Spinal cord (tissue), 10 donors: ENCODE measurements around the gene PITPNC1. TPM values are rescaled to one million over a fixed set of nuclear protein-coding genes. Genes with fewer than 3 reads are reported as not detected.
"Not testable (repeated sequence)": the region's sequence is repeated elsewhere in the genome, so short reads cannot be mapped to it uniquely, and the experiment has no call there.

ENCODE experiments used
- DNase-seq, 6 donors: peaks; one replicate each; pipeline versions ENCODE4 v3.0.0 to v3.0.0-alpha.2; 2013 to 2015; ENCODE audit warnings: low spot score in 6 of 6, low read depth in 4 of 6
- H3K27ac ChIP-seq: one replicate; pipeline ENCODE4 v1.5.1; 2013; ENCODE audit warnings: low read depth, low read length, control low read depth
- H3K27me3 ChIP-seq: one replicate; pipeline ENCODE4 v1.6.1; 2013; ENCODE audit warnings: low read length; ENCODE audit not compliant: control insufficient read depth, insufficient read depth
- H3K36me3 ChIP-seq: one replicate; pipeline ENCODE4 v1.6.1; 2013; ENCODE audit warnings: low read length; ENCODE audit not compliant: control insufficient read depth, insufficient read depth
- H3K4me1 ChIP-seq: one replicate; pipeline ENCODE4 v1.6.1; 2013; ENCODE audit warnings: low read length; ENCODE audit not compliant: control insufficient read depth, insufficient read depth
- H3K4me3 ChIP-seq: one replicate; pipeline ENCODE4 v1.5.1; 2013; ENCODE audit warnings: low read depth, low read length, control low read depth
- H3K9me3 ChIP-seq: one replicate; pipeline ENCODE4 v1.6.1; 2013; ENCODE audit warnings: low read length; ENCODE audit not compliant: control insufficient read depth, insufficient read depth
- WGBS: methylation state at CpG from one replicate; pipeline ENCODE4 v1.1.5; 2013; ENCODE audit warnings: missing lambda C conversion rate; ENCODE audit not compliant: insufficient coverage; 5-methylcytosine and 5-hydroxymethylcytosine counted together
- polyA plus RNA-seq, 2 donors: library from polyadenylated mRNA; unstranded; fragments of 120-200 nt; gene quantifications; one replicate each; pipeline ENCODE4 v1.2.1, GENCODE V29; 2013; ENCODE audit not compliant: insufficient read length in 2 of 2
- total RNA-seq, 2 donors: library from RNA; depleted of rRNA in 1 of 2; stranded (reverse); fragments of 120-200 nt in 1 of 2; fragments of >200 nt in 1 of 2; gene quantifications; one replicate each; pipeline versions ENCODE4 v1.2.3 to v1.2.4, GENCODE V29; 2013 to 2014
- donor health status: healthy.

Gene PITPNC1
- total and polyA plus RNA-seq, 4 donors = 34.5 to 71.1 (median 60.8) TPM

DNA sequence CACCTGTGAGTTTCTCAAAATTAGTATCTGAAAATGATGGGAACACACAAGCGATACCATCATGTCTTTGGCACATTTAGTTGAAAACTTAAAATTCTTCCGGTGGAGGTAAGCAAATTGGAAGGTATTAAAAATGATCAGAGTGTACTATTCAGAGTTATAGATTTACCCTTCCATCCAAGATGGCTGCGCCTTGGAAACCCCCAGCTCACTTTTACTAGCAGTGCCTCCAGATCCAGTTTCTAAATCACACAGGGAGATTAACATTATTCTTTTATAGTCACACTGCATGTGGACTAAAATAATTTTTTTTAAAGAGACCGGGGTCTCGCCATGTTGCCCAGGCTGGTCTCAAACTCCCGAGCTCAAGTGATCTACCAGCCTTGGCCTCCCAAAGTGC lies 15.0 kb downstream of the PITPNC1 start:
- Histone ChIP-seq H3K27ac (no peak overlapping the region), H3K4me1 (peaks cover 21% of the 10 kb centered on the region), H3K4me3 (no peak overlapping the region), H3K9me3 (no peaks in the 10 kb centered on the region), H3K36me3 (peaks cover 3% of the 10 kb centered on the region), H3K27me3 (no peaks in the 10 kb centered on the region)
- DNase-seq = no peak
- no CpG with 5 or more reads among the region's 6 CpGs for WGBS

DNA sequence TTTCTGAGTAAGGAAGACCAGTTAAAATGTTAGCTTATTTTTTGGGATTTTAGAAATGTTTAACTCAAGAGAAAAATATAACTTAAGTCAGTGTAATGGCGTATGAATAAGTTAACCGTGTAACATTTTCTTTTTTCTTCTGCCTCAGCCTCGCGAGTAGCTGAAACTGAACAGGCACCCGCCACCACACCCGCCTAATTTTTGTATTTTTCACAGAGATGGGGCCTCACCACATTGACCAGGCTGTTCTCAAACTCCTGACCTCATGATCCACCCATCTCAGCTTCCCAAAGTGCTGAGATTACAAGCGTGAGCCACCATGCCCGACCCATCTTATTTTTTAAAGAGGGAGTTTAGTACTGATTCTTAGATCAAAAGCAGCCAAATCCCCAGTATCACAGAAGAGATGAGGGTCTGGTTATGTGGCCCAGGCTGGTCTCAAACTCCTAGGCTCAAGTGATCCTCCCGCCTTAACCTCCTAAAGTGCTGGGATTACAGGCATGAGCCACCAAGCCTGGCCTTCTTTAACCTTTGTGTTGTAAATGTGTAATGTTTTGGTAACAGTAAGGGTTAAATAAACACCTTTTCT lies 16.8 kb downstream of the PITPNC1 start:
- no peaks in the 10 kb centered on the region for H3K9me3 ChIP-seq
- DNase-seq = no peak
- H3K27me3 ChIP-seq = no peaks in the 10 kb centered on the region
- 100% methylated on average over 6 of the region's 9 CpGs for WGBS
- H3K4me3 ChIP-seq = no peak overlapping the region
- peaks cover 17% of the 10 kb centered on the region for H3K4me1 ChIP-seq
- H3K27ac ChIP-seq = no peak overlapping the region
- H3K36me3 ChIP-seq = peaks cover 6% of the 10 kb centered on the region

DNA sequence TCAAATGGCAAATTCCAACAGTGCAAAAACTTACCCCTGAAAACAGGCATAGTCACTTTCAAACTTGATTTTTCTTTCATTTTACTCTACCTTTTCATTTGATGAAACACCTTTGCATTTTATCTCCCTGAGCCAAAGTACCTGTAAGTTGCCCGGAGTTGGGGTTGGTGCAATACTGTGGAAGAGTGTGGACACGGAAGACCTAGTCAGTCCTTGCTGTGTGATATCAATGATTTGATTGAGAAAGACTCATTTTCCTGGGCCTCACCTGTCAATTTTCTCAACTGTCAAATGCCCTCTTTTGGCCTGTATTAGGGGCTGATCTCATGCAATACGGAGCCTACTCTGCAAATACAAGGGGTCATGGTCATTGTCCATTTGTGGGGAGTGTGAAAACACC lies 22.6 kb downstream of the PITPNC1 start:
- H3K4me1 ChIP-seq = no peaks in the 10 kb centered on the region
- no peaks in the 10 kb centered on the region for H3K27me3 ChIP-seq
- DNase-seq = no peak
- H3K27ac ChIP-seq = no peak overlapping the region
- H3K4me3 ChIP-seq = no peak overlapping the region
- 80% methylated on average over 1 of the region's 3 CpGs for whole genome bisulfite sequencing
- H3K36me3 ChIP-seq = peaks cover 5% of the 10 kb centered on the region
- H3K9me3 ChIP-seq = no peaks in the 10 kb centered on the region

DNA sequence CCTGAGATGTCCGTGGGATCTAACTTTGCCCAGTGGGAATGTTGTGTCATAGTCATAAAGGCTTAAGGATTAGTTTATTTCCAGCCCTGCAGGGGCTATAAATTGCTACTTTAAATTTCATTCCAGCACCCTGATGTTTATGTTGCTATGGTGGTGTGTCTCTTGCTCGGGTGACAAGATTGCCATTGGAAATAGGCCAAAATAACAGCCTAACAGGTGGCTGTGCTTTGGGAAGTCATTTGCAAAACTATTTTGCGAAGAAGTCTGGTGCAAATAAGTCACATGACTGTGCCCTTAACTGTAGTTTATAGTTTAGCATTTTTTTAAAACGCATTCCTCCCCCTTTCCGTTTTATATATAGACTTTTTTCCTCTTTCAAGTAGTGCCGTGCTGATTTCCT lies 23.1 kb downstream of the PITPNC1 start:
- no peaks in the 10 kb centered on the region for H3K9me3 ChIP-seq
- H3K36me3 ChIP-seq = peaks cover 3% of the 10 kb centered on the region
- DNase-seq = peak in 2 of 6 donors; percentile 38 to 54
- no peaks in the 10 kb centered on the region for H3K4me1 ChIP-seq
- no peak overlapping the region for H3K4me3 ChIP-seq
- WGBS = 0% methylated on average over 1 of the region's 6 CpGs
- H3K27ac ChIP-seq = no peak overlapping the region
- H3K27me3 ChIP-seq = no peaks in the 10 kb centered on the region

DNA sequence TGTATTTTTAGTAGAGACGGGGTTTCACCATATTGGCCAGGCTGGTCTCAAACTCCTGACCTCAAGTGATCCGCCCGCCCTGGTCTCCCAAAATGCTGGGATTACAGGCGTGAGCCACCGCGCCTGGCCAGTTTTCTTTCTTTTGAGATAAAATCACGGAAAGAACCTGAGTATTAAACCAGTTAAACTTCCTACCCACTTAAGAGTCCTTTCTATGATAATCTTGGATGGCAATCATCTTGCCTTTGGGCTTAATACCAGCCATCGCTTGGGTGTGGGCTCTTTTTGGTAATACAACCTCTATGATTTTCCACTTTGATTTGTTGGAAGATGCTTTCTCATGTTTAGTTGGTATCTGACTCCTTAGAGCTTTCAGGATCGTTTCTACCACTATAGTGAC lies 24.0 kb downstream of the PITPNC1 start:
- Histone ChIP-seq H3K27me3 (no peaks in the 10 kb centered on the region), H3K4me1 (no peaks in the 10 kb centered on the region), H3K4me3 (no peak overlapping the region), H3K36me3 (peaks cover 3% of the 10 kb centered on the region), H3K27ac (no peak overlapping the region), H3K9me3 (no peaks in the 10 kb centered on the region)
- WGBS = 96% methylated on average over 5 of the region's 9 CpGs
- no peak for DNase-seq

DNA sequence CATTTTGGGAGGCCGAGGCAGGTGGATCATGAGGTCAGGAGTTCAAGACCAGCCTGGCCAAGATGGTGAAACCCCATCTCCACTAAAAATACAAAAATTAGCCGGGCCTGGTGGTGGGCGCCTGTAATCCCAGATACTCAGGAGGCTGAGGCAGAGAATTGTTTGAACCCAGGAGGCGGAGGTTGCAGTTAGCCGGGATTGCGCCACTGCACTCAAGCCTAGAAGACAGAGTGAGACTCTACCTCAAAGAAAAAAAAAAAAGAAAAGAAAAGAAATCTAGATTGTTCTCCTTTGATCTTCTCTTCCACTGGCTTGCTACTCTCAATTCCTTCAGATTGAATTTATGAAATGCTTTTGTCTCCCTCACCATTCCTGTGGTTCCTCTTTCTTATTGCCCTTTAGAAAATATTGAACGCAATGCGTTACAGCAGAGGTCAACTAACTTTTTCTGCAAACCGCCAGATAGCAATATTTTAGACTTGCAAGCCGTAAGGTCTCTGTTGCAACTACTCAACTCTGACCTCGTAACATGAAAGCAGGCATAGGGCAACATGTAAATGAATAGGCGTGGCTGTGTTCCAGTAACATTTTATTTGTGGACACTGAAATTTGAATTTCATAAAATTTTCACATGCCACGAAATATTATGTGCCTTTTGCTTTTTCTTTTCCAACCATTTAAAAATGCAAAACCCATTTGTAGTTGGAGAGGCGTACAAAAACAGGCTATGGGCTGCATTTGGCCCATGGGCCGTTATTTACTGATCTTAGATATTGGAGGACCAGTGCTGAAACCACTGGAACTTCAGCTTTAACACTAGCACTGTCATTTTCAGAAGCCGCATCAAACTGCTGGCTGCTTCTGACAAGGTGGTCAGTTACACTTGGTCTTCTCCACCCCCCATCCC lies 24.8 kb downstream of the PITPNC1 start:
- WGBS = 98% methylated on average over 6 of the region's 16 CpGs
- no peaks in the 10 kb centered on the region for H3K4me1 ChIP-seq
- no peak for DNase-seq
- H3K36me3 ChIP-seq = peaks cover 3% of the 10 kb centered on the region
- H3K27me3 ChIP-seq = no peaks in the 10 kb centered on the region
- no peaks in the 10 kb centered on the region for H3K9me3 ChIP-seq
- H3K4me3 ChIP-seq = no peak overlapping the region
- no peak overlapping the region for H3K27ac ChIP-seq

DNA sequence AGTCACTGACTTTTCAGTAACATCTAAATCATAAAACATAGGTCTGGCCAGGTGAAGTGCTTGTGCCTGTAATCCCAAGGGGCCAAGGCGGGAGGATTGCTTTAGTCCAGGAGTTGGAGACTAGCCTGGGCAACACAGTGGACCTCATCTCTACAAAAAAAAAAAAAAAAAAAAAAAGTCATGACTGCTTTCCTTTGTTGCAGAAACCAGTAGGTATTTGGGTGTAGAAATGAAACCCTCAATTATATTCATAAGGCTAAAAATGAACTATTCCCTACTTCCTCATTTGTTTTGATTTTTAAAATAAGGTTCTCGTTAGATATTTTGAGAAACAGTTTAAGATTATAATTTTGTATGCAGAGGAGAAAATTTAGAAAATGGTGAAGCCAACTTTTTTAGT lies 26.0 kb downstream of the PITPNC1 start:
- Histone ChIP-seq H3K36me3 (no peaks in the 10 kb centered on the region), H3K4me3 (no peak overlapping the region), H3K27me3 (no peaks in the 10 kb centered on the region), H3K9me3 (no peaks in the 10 kb centered on the region), H3K4me1 (no peaks in the 10 kb centered on the region), H3K27ac (no peak overlapping the region)
- no peak for DNase-seq
- 100% methylated on average over 1 of the region's 2 CpGs for WGBS

DNA sequence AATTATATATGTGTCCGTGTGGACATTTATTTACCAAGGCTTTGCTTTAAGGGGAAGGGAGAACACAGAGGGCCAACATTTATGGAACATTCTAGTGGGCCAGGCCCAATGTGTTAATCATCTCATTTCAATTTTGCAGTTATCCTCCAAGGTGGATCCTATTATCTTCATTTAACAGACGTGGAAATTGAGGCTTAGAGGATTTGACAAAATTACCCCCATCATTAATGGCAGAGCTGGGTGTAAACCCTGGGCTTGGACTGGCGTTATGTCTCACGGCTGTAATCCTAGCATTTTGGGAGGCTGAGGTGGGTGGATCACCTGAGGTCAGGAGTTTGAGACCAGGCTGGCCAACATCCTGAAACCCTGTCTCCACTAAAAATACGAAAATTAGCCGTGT lies 26.4 kb downstream of the PITPNC1 start:
- no peak for DNase-seq
- Histone ChIP-seq H3K36me3 (no peaks in the 10 kb centered on the region), H3K27ac (no peak overlapping the region), H3K4me3 (no peak overlapping the region), H3K9me3 (no peaks in the 10 kb centered on the region), H3K27me3 (no peaks in the 10 kb centered on the region), H3K4me1 (no peaks in the 10 kb centered on the region)
- WGBS = 100% methylated on average over 4 of the region's 6 CpGs

DNA sequence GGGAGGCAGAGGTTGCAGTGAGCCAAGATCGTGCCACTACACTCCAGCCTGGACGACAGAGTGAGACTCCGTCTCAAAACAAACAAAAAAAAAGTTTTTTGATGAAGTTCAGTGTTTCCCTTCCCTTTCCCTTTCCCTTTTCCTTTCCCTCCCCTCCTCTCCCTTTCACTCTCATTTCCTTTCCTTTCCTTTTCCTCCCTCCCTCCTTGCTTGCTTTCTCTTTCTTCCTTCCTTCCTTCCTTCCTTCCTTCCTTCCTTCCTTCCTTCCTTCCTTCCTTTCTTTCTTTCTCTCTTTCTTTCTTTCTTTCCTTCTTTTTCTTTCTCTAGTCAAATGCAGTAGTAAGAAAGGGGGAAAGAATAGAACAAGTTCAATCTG lies 31.4 kb downstream of the PITPNC1 start:
- WGBS = 90% methylated on average over 2 of the region's 3 CpGs

DNA sequence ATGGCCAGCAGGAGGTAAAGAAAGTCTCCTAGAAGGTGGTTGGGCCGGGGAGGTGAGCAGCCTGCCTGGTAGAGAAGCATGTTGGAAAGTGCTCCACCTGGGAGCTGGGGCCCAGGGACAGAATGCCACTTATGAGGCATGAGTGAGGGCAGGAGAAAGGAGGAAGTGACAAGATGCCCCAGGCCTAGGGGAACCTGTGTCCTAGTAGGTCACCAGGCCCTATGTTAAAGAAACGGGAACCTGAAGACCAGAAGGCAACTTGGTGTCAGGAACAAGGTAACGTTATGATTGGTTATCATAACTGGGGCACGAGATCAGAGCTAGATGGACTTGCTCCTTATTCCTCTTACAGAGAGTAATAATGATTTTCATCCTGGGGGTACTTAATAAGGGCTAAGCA lies 34.3 kb downstream of the PITPNC1 start:
- no peak overlapping the region for H3K27ac ChIP-seq
- no peaks in the 10 kb centered on the region for H3K4me1 ChIP-seq
- no peak for DNase-seq
- no peaks in the 10 kb centered on the region for H3K27me3 ChIP-seq
- no peaks in the 10 kb centered on the region for H3K9me3 ChIP-seq
- H3K36me3 ChIP-seq = no peaks in the 10 kb centered on the region
- H3K4me3 ChIP-seq = no peak overlapping the region
- WGBS = 83% methylated on average over 1 of the region's 4 CpGs

More for the DNA sequence above, 31.4 kb downstream of the PITPNC1 start:
- not testable (repeated sequence) for H3K27me3 ChIP-seq, DNase-seq, H3K4me1 ChIP-seq, H3K27ac ChIP-seq, H3K36me3 ChIP-seq, H3K4me3 ChIP-seq, H3K9me3 ChIP-seq
